ENCODE data around the gene RIPOR1.
A peak's percentile ranks its signal among the peaks of the same experiment; 100 is the strongest.

Gene RIPOR1

DNA sequence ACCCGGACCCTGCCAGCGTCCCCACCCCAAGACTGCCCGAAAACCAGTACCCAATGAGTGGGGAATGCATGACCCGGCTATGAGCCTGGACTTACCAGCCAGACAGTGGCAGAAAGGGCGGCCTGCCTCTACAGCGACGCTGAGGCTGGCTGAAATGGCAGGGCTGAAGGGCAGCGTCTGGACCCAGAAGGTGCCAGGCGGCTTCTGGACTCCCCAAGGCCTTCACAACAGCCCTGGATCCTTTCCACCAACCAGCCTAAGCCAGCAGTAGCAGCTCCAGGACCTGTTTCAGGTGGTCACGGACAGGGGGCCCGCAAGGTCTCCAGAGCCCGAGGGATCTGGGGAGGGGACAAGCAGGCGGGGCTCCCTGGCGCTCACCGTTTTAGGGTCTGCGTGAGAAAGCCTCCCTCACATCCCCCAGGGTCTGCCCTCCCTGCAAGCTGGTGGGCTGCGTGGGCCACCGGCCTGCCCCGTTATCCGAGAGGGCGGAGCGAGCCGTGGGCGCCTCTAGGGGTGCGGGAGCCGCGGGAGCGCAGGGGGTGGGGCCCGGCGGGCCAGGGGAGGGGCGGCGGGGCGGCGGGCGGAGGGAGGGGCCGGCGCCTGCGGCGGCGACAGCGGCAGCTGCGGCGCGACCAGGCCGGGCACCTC is at the start of gene RIPOR1:
RIPOR1 (plus strand) TSS at position 608 of the 648 bp plus-strand sequence. CDS start 9,618 bp downstream, outside the sequence.
- Histone ChIP-seq H3K4me1 (ENCODE audit: insufficient read depth, insufficient read length) (peaks cover 22% of the 10 kb centered on the region), H3K4me3 (ENCODE audit: insufficient read length, low read depth) (peak within 1 kb of the TSS; percentile 36), H3K9ac (ENCODE audit: insufficient read length, low read depth) (peak within 1 kb of the TSS; percentile 81), H3K27me3 (ENCODE audit: insufficient read depth, insufficient read length) (peaks cover 37% of the 10 kb centered on the region), H3K9me3 (ENCODE audit: insufficient read depth, low read length) (no peaks in the 10 kb centered on the region), H3K36me3 (ENCODE audit: insufficient read depth, insufficient read length, low read length) (peaks cover 13% of the 10 kb centered on the region)
- DNase-seq (ENCODE audit: low read depth, low spot score) = no peak
- TF ChIP-seq YY1 (IDR thresholded peaks at IDR 0.05; ENCODE audit: insufficient read depth, insufficient read length) = no peak
- TF ChIP-seq ZNF274 (IDR thresholded peaks at IDR 0.05; ENCODE audit: low read depth, low read length) = no peak
- TF ChIP-seq SUZ12 (IDR thresholded peaks at IDR 0.05; ENCODE audit: extremely low read depth, insufficient read depth, insufficient read length) = no peak

- H3K9ac ChIP-seq (ENCODE audit: insufficient read length, low read depth) = peak within 1 kb of the TSS; percentile 92
- peak within 1 kb of the TSS; percentile 98 for H3K4me3 ChIP-seq (ENCODE audit: insufficient read length, low read depth)
- H3K27me3 ChIP-seq (ENCODE audit: insufficient read depth, insufficient read length) = no peaks in the 10 kb centered on the region
- H3K36me3 ChIP-seq (ENCODE audit: insufficient read depth, insufficient read length, low read length) = peaks cover 6% of the 10 kb centered on the region
- peak; percentile 96 for DNase-seq (ENCODE audit: low read depth, low spot score)
- peaks cover 8% of the 10 kb centered on the region for H3K4me1 ChIP-seq (ENCODE audit: insufficient read depth, insufficient read length)
- no peak for TF ChIP-seq ZNF274 (IDR thresholded peaks at IDR 0.05; ENCODE audit: low read depth, low read length)
- no peak for TF ChIP-seq YY1 (IDR thresholded peaks at IDR 0.05; ENCODE audit: insufficient read depth, insufficient read length)
- TF ChIP-seq SUZ12 (IDR thresholded peaks at IDR 0.05; ENCODE audit: extremely low read depth, insufficient read depth, insufficient read length) = no peak
- no peaks in the 10 kb centered on the region for H3K9me3 ChIP-seq (ENCODE audit: insufficient read depth, low read length)
These were observed 47.6 kb upstream of the RIPOR1 start, which contains the start of gene ATP6V0D1 for GRCh38 chr16:67480833-67481560. TSS of gene ATP6V0D1 (minus strand) at chr16:67481157. CDS start at chr16:67481086, 71 bp downstream.

- Histone ChIP-seq H3K4me1 (ENCODE audit: insufficient read depth, insufficient read length) (peaks cover 8% of the 10 kb centered on the region), H3K36me3 (ENCODE audit: insufficient read depth, insufficient read length, low read length) (peaks cover 6% of the 10 kb centered on the region), H3K9me3 (ENCODE audit: insufficient read depth, low read length) (no peaks in the 10 kb centered on the region), H3K4me3 (ENCODE audit: insufficient read length, low read depth) (peak overlapping the region; percentile 98), H3K27me3 (ENCODE audit: insufficient read depth, insufficient read length) (peaks cover 2% of the 10 kb centered on the region), H3K9ac (ENCODE audit: insufficient read length, low read depth) (peak overlapping the region; percentile 92)
- no peak for TF ChIP-seq ZNF274 (IDR thresholded peaks at IDR 0.05; ENCODE audit: low read depth, low read length)
- no peak for TF ChIP-seq YY1 (IDR thresholded peaks at IDR 0.05; ENCODE audit: insufficient read depth, insufficient read length)
- TF ChIP-seq SUZ12 (IDR thresholded peaks at IDR 0.05; ENCODE audit: extremely low read depth, insufficient read depth, insufficient read length) = no peak
- no peak for DNase-seq (ENCODE audit: low read depth, low spot score)
These were observed 46.9 kb upstream of the RIPOR1 start for GRCh38 chr16:67481561-67482232.

GRCh38 chr16:67482233-67482924 is 46.2 kb upstream of the RIPOR1 start:
- no peak for DNase-seq (ENCODE audit: low read depth, low spot score)
- Histone ChIP-seq H3K36me3 (ENCODE audit: insufficient read depth, insufficient read length, low read length) (peaks cover 6% of the 10 kb centered on the region), H3K27me3 (ENCODE audit: insufficient read depth, insufficient read length) (peaks cover 4% of the 10 kb centered on the region), H3K9me3 (ENCODE audit: insufficient read depth, low read length) (no peaks in the 10 kb centered on the region), H3K4me1 (ENCODE audit: insufficient read depth, insufficient read length) (peaks cover 8% of the 10 kb centered on the region), H3K4me3 (ENCODE audit: insufficient read length, low read depth) (peak overlapping the region; percentile 9), H3K9ac (ENCODE audit: insufficient read length, low read depth) (peak overlapping the region; percentile 92)
- TF ChIP-seq ZNF274 (IDR thresholded peaks at IDR 0.05; ENCODE audit: low read depth, low read length) = no peak
- no peak for TF ChIP-seq YY1 (IDR thresholded peaks at IDR 0.05; ENCODE audit: insufficient read depth, insufficient read length)
- no peak for TF ChIP-seq SUZ12 (IDR thresholded peaks at IDR 0.05; ENCODE audit: extremely low read depth, insufficient read depth, insufficient read length)

DNA sequence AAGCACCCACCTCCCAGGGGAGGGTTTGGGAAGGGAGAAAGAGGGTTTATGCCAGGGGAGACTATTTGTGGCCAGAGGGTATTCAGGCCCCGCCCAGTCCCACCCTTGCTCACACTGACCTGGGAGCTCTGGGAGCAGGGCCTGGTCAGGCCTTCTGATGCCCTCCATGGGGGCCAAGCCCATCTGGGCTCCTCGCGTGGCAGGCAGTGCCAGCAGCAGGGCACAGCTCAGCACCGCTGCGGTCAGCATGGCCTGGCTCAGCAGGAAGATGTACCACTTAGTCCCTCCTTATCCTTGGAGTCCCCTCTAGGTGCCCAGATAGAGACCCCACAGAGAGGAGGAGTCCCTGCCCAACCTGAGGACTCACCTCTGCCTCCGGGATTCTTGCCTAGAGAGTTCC is 45.5 kb upstream of the RIPOR1 start, which contains the start of gene AGRP:
AGRP (minus strand) TSS at position 398 of the 400 bp plus-strand sequence; CDS start at position 249, 149 bp downstream.
- peaks cover 8% of the 10 kb centered on the region for H3K4me1 ChIP-seq (ENCODE audit: insufficient read depth, insufficient read length)
- H3K9me3 ChIP-seq (ENCODE audit: insufficient read depth, low read length) = no peaks in the 10 kb centered on the region
- H3K4me3 ChIP-seq (ENCODE audit: insufficient read length, low read depth) = no peak within 1 kb of the TSS
- peak within 1 kb of the TSS; percentile 59 for H3K9ac ChIP-seq (ENCODE audit: insufficient read length, low read depth)
- H3K27me3 ChIP-seq (ENCODE audit: insufficient read depth, insufficient read length) = peaks cover 7% of the 10 kb centered on the region
- no peak for DNase-seq (ENCODE audit: low read depth, low spot score)
- TF ChIP-seq YY1 (IDR thresholded peaks at IDR 0.05; ENCODE audit: insufficient read depth, insufficient read length) (no peak), ZNF274 (IDR thresholded peaks at IDR 0.05; ENCODE audit: low read depth, low read length) (no peak), SUZ12 (IDR thresholded peaks at IDR 0.05; ENCODE audit: extremely low read depth, insufficient read depth, insufficient read length) (no peak)
- H3K36me3 ChIP-seq (ENCODE audit: insufficient read depth, insufficient read length, low read length) = peaks cover 3% of the 10 kb centered on the region

- Histone ChIP-seq H3K27me3 (ENCODE audit: insufficient read depth, insufficient read length) (peaks cover 7% of the 10 kb centered on the region), H3K36me3 (ENCODE audit: insufficient read depth, insufficient read length, low read length) (peaks cover 2% of the 10 kb centered on the region), H3K4me3 (ENCODE audit: insufficient read length, low read depth) (no peak overlapping the region), H3K4me1 (ENCODE audit: insufficient read depth, insufficient read length) (peaks cover 8% of the 10 kb centered on the region), H3K9me3 (ENCODE audit: insufficient read depth, low read length) (no peaks in the 10 kb centered on the region), H3K9ac (ENCODE audit: insufficient read length, low read depth) (peak overlapping the region; percentile 3)
- TF ChIP-seq YY1 (IDR thresholded peaks at IDR 0.05; ENCODE audit: insufficient read depth, insufficient read length) (no peak), ZNF274 (IDR thresholded peaks at IDR 0.05; ENCODE audit: low read depth, low read length) (no peak), SUZ12 (IDR thresholded peaks at IDR 0.05; ENCODE audit: extremely low read depth, insufficient read depth, insufficient read length) (no peak)
- DNase-seq (ENCODE audit: low read depth, low spot score) = no peak
These were observed 44.7 kb upstream of the RIPOR1 start for GRCh38 chr16:67483731-67484525.

Measured in NT2/D1 (cell line).